Heart left ventricle (tissue), 13 donors: ENCODE measurements around the gene PATJ.

Source experiments
- POLR2A ChIP-seq, 2 donors: fragments of 450-650 bp; IDR thresholded peaks; one replicate each; pipeline ENCODE4 v1.6.1; 2017; ENCODE audit warnings: antibody characterized with exemption in 2 of 2, mild to moderate bottlenecking in 2 of 2, moderate library complexity in 2 of 2
- TF ChIP-seq, protein P1 (sequence below), 12 donors: fragments of 200-600 bp; sonication (generic) in 4 of 12; IDR thresholded peaks; one replicate each; pipeline versions ENCODE4 v1.5.0 to v1.8.0; 2018 to 2022; ENCODE audit warnings: antibody characterized with exemption in 12 of 12, mild to moderate bottlenecking in 5 of 12
- donor health status: ischemic (EF 13 %, LVEDD 7.1; RV severe dilation, severe dysfunction).
- donor health status: DM: no; HTN: yes; CAD: no.
- donor health status: DM: no; HTN: no; CAD: no.
- donor health status: ischemic (EF 25% LVEDD 6.9; RV normal size, moderate dysfunction).
- donor health status: ischemic (EF 25% LVEDD 5.7; RV mildly dilated, moderate dysfunction).
- donor health status: ischemic (EF 35%, LVEDD 5.7; RV mildly dilated, moderate dysfunction).
- donor health status: nonischemic (EF 11% LVEDD 7.7; RV severe dilation, severe dysfunction).
- donor health status: DM: yes; HTN: yes; CAD: no.
- donor health status: PGD.
- donor health status: ischemic (EF 29% LVEDD 5.4; RV normal size, mild dysfunction).
- donor health status: nonischemic (EF 23%, LVEDD 6.1; RV moderate dilation, normal function).

DNA sequence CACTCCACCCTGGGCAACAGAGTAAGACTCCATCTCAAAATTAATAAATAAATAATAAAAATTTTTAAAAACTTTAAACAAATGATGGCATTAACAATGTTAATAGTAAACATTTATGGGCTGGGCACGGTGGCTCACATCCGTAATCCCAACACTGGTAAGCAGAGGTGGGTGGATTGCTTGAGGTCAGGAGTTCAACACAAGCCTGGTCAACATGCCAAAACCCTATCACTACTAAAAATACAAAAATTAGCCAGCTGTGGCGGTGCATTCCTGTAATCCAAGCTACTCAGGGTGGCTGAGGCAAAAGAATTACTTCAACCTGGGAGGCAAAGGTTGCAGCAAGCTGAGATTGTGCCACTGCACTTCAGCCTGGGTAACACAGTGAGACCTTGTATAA is 443.4 kb downstream of the PATJ start:
- no peak for TF ChIP-seq POLR2A (IDR thresholded peaks at IDR 0.05)
- TF ChIP-seq, protein P1, sequence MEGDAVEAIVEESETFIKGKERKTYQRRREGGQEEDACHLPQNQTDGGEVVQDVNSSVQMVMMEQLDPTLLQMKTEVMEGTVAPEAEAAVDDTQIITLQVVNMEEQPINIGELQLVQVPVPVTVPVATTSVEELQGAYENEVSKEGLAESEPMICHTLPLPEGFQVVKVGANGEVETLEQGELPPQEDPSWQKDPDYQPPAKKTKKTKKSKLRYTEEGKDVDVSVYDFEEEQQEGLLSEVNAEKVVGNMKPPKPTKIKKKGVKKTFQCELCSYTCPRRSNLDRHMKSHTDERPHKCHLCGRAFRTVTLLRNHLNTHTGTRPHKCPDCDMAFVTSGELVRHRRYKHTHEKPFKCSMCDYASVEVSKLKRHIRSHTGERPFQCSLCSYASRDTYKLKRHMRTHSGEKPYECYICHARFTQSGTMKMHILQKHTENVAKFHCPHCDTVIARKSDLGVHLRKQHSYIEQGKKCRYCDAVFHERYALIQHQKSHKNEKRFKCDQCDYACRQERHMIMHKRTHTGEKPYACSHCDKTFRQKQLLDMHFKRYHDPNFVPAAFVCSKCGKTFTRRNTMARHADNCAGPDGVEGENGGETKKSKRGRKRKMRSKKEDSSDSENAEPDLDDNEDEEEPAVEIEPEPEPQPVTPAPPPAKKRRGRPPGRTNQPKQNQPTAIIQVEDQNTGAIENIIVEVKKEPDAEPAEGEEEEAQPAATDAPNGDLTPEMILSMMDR (IDR thresholded peaks at IDR 0.05), result no peak
